NCI-H748 (cell line): ENCODE data around the gene DIPK1B.
"Not testable (repeated sequence)": the region's sequence is repeated elsewhere in the genome, so short reads cannot be mapped to it uniquely, and the experiment has no call there.

ENCODE experiments used
- DNase-seq: peaks from one replicate; lab custom pipeline; 2025; ENCODE audit not compliant: unreplicated experiment; lab: John Stamatoyannopoulos, UW

The DIPK1B gene

DNA sequence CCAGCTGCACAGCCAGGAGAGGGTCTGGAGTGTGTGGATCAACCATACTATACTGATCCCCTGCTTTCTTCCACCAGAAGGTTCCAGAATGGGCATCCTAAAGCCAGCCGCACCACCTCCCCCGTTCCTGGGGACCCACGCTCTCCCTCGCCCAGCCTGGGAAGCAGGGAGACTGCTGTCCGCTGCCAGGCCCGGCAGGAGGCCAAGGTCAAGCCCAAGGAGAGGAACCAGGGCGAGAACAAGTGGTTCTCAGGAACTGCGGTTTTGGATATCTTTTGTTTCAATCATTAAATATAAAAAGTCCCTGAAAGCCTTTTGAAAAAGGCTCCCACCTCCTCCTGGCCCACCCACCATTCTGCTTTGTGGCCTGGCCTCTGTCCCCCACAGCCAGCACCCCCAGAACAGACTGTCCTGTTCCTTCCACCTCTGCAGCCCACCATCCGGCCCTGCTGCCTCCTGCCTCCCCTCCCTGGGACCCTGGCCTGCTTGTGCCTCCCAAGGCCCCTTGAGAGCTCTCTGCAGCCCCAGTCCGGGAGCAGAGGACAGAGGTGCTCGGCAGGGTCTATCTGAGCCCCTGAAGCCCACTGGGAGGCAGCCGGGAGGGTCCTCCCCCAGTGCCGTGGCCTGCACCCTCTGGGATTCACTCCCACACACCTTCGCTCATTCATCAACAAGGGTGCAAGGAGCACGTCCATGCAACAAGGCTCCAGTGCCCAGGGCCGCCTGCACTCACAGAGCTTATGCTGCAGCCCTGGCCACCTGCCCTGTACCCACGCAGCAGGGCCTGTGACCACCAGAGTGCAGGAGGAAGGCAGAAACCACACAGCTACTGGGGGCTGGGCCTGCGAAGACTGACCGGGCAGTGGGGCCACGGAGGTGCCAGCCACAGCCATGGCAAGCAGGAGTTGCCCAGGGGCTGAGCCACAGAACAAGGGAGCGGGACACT lies 36.6 kb downstream of the DIPK1B start:
- no peak for DNase-seq

DNA sequence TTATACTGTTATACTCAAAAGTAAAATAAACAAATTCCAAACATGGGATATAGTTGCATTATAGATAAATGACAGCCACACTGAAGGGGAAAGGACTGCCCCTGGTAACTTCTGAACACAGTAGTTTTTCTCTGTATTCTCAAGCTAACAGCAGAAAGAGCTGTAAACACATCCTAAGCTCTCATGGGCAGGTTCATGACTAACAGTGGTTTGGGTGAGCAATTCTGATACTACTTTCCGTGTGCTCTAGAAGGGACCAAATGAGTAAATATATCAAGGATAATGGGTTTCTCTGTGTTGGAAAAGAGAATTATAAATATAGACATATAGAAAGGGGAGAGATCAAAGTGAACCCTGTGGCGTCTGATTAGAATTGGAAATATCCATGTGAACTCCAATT lies 38.2 kb downstream of the DIPK1B start:
- DNase-seq: no peak

DNA sequence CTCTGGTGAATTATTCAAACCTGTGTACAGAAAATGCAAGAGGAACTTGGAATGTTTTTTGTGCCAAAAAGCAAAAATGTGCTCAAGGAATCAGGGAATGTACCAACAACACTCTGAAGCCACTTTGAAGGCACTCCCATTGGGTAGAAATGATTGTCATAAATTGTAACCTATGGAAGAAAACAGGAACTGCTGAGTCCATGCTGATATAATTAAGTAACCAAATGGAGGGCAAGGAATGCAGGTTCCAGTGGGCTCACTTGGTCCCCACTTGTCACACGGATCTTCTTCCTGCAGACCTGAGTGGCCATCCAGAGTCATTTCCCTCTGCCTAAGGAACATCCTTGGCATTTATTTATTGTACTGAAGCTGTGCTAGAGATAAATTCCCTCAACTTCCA lies 38.9 kb downstream of the DIPK1B start:
- no peak for DNase-seq

DNA sequence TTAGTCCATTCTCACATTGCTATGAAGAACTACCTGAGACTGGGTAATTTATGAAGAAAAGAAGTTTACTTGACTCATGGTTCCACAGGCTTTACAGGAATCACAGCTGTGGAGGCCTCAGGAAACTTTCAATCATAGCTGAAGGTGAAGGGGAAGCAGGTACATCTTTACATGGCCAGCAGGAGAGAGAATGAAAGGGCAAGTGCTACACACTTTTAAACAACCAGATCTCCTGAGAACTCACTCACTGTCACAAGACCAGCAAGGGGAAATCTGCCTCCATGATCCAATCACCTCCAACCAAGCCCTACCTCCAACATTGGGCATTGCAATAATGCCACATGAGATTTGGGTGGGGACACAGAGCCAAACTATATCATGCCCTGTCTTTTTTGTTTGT lies 39.4 kb downstream of the DIPK1B start:
- DNase-seq: no peak

DNA sequence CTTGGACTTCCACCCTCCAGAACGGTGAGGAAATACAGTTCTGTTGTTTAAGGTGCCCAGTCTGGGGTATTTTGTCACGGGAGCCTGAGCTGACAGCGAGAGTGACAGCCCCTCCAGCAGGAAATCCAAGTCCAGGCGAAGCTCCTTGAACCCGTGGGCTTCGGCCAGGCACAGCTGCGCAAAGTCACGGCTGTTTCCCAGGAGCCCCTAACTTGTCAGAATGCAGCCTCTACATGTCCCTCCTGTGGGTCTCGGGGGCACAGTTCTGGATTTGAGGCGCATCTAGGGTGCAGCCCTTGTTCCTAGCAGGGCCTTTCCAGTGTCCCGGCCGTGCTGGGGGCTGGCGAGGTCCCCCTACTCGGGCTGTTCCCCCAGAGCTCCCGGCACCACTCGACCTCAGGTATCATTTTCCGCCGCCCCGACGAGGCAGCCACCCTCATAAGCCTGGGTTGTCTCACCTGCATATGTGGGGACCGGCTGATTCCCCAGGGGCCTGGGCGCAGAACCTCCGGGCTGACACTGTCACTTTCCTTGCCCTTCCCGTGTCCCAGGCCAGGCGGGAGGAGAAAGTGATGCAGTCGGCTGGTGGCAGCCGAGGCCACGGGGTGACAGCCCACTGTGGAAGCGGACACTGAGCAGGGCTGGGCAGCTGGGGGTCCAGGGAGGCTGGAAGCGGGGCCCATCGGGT lies 41.1 kb downstream of the DIPK1B start:
- DNase-seq: no peak

DNA sequence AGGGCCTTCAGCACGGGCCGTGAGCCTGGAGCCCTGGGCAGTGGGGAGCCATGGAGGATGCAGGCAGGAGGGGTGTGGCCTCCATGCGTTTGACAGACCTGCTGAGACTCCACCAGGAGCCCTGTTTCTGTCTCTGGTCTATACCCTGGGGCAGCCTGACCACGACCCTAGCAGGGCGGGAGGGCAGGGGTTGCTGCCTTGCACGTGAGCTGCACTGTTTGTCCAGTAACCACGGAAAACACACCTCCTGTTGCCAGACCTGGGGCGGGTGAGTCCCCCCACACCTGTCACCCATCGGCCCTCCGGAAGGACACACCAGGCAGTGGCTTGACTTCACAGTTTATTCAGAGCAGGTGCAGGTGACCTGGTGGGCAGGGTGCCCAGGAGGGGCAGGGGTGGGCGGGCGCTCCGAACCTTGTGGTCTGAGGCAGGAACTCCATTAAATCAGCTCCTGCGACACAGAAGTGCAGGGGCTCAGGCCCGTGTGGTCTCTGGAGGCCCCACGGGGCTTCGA lies 41.7 kb downstream of the DIPK1B start:
- peak; percentile 36 for DNase-seq

DNA sequence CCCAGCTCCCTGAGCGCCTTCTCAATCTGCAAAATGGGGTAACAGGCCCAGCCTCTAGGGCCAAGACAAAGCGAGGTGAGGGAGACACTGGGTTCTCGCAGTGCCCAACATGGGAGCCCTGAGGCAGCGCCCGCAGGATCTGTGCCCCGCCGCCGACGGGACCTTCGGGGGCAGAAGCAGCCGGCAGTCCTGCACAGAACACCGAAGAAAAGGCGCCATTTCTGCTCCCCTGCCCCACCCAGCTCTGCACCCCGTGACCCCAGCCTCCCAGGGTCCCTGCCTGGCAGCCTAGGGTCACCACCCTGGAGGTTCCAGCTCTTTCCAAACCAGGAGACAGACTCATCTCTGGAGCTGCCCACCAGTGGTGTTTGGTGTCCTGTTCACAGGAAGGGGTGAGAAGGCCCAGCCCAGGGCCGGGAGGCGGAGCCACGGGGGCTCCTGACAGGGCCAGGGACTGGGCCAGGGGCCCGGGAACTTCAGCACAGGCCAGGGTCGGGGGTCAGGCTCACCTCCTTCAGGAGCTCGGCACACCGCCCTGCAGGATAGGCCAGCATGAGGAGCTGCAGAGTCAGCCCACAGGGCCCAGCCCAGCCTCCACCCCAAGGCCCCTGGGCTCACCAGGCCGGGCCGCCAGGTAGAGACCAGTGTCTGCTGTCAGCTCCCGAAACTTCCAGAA lies 42.4 kb downstream of the DIPK1B start:
- DNase-seq: no peak

DNA sequence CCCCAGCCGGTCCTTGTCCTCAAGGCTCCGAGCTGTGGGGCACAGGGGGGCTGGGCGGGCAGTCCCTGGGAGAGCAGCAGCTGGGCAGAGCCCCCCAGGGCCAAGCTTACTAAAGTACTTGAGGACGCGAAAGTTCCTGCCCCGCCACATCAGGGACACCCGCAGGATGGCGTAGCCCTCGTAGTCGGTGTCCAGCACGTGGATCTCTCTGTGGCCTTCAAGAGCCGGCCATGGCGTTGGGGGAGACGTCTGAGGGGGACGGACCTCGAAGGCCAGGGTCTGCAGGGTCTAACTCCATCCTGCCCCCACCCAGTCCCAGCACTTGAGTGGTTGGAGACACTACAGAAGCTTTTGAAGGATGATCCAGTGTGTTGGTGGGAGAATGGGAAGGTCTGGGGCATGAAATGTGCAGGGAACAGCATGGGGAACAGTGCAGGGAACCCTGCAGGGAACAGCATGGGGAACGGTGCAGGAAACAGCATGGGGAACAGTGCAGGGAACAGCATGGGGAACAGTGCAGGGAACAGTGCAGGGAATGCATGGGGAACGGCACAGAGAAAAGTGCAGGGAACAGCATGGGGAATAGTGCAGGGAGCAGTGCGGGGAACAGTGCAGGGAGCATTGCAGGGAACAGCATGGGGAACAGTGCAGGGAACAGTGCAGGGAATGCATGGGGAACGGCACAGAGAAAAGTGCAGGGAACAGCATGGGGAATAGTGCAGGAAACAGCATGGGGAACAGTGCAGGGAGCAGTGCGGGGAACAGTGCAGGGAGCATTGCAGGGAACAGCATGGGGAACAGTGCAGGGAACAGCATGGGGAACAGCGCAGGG lies 43.1 kb downstream of the DIPK1B start:
- not testable (repeated sequence) for DNase-seq

DNA sequence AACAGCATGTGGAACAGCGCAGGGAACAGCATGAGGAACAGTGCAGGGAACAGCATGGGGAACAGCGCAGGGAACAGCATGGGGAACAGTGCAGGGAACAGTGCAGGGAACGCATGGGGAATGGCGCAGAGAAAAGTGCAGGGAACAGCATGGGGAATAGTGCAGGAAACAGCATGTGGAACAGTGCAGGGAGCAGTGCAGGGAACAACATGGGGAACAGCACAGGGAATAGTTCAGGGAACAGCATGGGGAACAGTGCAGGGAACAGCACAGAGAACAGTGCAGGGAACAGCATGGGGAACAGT lies 43.7 kb downstream of the DIPK1B start:
- no peak for DNase-seq

DNA sequence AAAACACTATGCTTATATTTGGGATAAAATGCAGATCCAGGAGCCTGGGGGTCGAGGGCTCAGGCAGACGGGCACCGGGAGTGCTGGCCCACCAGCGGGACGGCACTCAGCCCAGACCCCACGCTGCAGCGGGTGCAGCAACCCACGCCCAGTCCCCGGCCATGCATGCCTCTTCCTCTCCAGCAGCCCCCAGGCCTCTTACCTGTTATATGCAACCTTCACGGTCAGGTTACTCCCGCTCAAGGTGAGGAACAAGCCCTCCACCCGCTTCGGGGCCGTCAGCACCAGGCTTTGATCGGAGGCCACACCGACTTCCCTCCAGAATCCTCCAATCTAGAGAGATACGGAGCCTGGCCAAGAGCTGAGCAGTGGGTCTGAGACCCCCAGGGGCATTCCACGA lies 44.5 kb downstream of the DIPK1B start:
- no peak for DNase-seq

DNA sequence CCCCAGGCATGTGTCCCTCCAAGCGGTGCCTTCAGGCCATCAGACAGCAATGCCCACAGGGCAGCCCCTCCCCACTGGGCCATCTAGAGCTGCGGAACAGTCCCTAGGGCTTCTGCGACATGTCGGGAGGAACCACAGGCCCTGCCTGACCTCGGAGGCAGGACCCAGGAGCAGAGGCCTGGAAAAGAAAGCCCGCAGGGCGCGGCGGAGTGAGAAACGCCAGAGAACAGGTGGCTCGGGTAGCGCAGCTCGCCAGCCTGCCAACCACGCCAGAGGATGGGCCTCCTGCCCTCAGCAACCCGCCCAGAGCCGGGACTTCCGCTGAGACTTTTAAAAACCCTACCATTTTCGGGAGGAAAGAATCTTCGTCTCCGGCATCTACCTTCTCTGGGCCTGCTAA lies 45.0 kb downstream of the DIPK1B start:
- DNase-seq: no peak

DNA sequence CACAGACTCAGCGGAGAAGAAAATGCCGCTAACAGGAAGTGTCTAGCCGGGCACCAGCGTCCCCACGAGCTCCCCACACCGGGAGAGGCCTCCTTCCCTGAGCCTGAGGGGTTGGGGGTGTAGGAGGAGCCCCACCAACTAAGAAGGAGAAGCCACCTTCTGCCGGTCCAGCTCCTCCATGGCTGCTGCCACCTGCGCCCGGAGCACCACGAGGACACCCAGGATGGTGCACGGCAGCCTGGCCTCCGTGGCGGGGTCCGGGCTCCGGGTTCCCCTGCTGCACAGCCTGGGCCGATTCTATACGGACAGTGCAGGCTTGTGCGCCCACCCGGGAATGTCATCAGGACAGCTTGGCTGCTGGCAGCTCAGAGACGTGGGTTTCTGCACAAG lies 45.4 kb downstream of the DIPK1B start:
- no peak for DNase-seq

DNA sequence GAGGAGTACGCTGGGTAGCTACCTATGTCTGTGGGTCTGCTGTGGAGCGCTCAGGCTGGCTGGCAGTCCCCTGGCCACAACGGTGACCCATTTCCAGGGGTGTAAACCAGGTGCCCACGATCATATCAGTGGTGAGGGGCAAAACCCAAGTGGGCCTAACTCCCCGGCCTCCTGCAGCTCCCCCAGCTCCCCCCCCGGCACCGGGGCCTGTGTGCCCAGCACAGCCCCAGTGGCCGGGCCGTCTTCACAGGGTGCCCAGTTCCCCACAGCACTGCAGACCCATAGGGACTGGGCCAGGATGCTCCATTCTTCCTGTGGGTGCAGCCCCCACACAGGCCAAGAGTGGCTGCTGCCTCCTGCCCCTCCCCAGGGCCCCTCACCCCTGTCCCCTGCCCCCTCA lies 46.6 kb downstream of the DIPK1B start:
- no peak for DNase-seq

DNA sequence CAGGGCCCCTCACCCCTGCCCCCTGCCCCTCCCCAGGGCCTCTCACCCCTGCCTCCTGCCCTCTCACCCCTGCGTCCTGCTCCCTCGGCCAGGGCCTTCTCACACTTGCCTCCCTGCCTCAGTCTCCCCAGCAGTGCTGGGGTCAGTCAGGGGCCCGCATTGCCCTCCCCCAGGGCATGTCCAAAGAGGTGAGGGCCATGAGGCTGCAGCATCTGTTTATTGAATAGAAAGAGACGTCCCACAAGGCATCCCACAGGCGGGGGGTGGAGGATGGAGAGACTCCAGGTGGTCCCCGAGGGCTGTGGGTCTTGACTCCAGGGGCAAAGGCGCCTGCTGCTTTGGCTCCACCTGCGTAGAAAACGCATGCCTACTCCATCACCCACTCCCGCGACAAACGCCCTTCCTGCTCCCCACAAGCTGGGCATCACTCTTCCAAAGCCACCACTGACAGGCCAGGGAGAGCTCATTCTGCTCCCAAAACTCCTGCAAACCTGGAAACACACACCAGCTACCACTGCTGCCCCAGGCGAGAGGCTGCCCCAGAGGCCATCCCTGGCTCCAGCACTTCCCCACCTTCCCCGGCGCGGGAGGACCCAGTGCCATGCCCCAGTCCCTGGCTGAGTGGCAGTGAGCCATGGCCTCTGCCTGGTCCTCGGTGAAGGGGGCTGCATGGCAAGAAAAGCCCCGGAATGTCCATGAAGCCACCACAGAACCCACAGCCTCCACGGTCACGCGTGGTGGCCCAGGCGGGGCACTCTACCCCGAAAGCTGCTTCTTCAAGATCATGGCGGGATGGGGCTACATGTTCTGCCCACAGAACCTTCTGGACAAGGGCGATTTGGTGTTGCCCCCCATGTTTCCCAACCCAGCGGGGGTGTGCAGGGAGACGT lies 47.3 kb downstream of the DIPK1B start:
- no peak for DNase-seq

DNA sequence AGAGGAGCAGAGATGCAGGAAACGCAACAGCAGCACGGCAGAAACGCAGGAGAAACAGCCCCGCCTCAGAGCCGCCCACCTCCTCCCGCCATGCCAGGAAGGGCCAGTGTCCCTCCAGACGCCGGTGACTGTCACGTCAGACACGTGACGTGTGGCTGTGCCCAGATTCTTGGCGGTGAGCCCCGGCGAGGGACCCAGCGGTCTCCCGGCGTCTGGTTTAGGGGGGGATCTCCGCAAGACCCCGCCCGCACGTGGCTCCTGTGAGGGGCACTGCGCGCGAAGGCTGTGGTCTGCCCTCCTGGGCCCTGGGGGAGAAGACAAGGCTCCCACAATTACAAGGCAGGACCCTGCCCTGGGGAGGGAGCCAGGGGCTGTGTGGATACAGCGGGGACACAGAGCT lies 48.1 kb downstream of the DIPK1B start:
- no peak for DNase-seq

DNA sequence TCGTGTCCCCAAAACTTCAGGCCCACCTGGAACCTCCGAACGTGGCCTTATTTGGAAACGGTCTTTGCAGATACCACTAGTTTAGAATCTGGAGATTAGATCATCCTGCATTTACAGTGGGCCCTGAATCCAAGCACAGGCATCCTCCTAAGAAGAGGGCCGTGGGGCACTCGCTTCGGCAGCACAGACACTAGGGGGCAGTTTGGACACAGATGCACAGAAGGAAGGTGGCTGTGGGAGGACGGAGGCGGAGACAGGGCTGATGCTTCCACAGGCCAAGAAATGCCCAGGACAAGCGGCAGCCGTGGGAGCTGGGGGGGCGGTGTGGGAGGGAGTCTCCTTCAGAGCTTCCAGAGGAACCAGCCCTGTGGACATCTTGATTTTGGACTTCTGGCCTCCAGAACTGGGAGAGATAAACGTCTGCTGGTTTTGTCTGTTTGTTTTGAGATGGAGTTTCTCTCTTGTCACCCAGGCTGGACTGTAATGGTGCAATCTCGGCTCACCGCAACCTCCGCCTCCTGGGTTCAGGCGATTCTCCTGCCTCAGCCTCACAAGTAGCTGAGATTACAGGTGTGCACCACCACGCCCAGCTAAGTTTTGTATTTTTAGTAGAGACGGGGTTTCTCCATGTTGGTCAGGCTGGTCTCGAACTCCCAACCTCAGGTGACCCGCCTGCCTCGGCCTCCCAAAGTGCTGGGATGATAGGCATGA lies 48.6 kb downstream of the DIPK1B start:
- DNase-seq: peak; percentile 61

DNA sequence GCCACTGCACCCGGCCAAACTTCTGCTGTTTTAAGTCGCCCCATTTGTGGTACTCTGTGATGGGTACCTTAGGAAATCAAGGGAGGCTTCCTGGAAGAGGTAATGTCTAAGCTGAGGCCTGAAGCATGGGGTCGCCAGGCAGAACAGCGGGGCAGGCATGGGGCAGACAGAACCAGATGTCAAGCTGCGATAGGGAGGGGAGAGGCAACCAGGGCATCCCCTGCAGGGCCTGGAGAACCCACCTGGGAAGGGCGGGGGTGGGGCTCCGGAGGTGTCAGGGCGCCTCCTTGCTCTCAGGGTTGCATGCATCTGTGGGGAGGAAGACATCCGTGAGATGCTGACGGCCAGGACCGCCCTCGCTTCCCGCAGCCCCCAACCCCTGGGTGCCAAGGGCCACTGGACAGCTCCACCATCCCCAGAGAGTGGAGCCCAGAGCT lies 49.2 kb downstream of the DIPK1B start:
- no peak for DNase-seq

DNA sequence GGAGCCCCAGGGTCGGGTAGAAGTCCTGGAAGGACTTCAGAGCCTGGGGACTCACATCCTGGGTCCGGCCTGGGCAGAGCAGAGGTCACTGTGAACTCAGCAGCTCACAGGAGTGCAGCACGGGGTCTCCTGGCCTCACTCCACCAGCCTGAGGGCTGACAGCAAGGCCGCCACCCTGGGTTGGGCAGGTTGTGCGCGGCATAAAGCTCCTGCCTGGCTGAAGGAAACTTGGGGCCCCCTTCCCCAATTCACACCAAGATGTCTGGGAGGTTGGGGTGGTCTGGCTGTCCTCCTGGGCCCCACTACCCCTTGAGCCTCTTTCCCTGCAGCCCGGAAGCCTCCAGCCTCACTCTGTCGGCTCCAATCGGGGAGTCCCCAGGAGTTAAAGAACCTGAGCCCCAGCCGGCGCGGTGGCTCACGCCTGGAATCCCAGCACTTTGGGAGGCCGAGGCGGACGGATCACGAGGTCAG lies 49.9 kb downstream of the DIPK1B start:
- no peak for DNase-seq
